Upper lobe of left lung (tissue), 6 donors: ENCODE measurements around the gene DHX15. TPM values are rescaled to one million over a fixed set of nuclear protein-coding genes. Genes with fewer than 3 reads are reported as not detected.

Experiments used
- ATAC-seq, 2 donors: fragments of 200-7000 bp; cut with Tn5 transposase; one replicate each; pipeline ENCODE4 v1.9.1; 2022; ENCODE audit warnings: mild to moderate bottlenecking in 2 of 2, moderate library complexity in 2 of 2; ENCODE audit not compliant: low FRiP score in 2 of 2
- DNase-seq, 2 donors: peaks; one replicate each; pipeline ENCODE4 v3.0.0-alpha.2; 2019 to 2020
- H3K27ac ChIP-seq, 4 donors: fragments of 200-600 bp; sonication (generic); one replicate each; pipeline ENCODE4 v1.5.1; 2016 to 2019
- H3K27me3 ChIP-seq, 4 donors: fragments of 200-600 bp; sonication (generic); one replicate each; pipeline ENCODE4 v1.5.1; 2017 to 2019
- H3K36me3 ChIP-seq, 4 donors: fragments of 200-600 bp; sonication (generic); one replicate each; pipeline ENCODE4 v1.5.1; 2016 to 2019
- H3K4me1 ChIP-seq, 4 donors: fragments of 200-600 bp; sonication (generic); one replicate each; pipeline ENCODE4 v1.5.1; 2018 to 2019
- H3K4me3 ChIP-seq, 4 donors: fragments of 200-600 bp; sonication (generic); one replicate each; pipeline ENCODE4 v1.5.1; 2017 to 2019; ENCODE audit warnings: mild to moderate bottlenecking in 2 of 4, moderate library complexity in 1 of 4
- H3K9me3 ChIP-seq, 4 donors: fragments of 200-600 bp; sonication (generic); one replicate each; pipeline ENCODE4 v1.5.1; 2018 to 2019
- EP300 ChIP-seq, 4 donors: sonication (generic); formaldehyde crosslinking; IDR thresholded peaks; one replicate each; pipeline ENCODE4 v1.5.1; 2017; ENCODE audit warnings: antibody characterized with exemption in 4 of 4, control low read depth in 2 of 4
- POLR2A ChIP-seq, 4 donors: fragments of 450-650 bp; IDR thresholded peaks; one replicate each; pipeline ENCODE4 v1.5.1; 2016 to 2017; ENCODE audit warnings: antibody characterized with exemption in 4 of 4, mild to moderate bottlenecking in 2 of 4
- POLR2AphosphoS5 ChIP-seq, 2 donors: sonication (generic); formaldehyde crosslinking; IDR thresholded peaks; one replicate each; pipeline ENCODE4 v1.5.1; 2017; ENCODE audit warnings: antibody characterized with exemption in 2 of 2
- WGBS, 2 donors: methylation state at CpG; one replicate each; pipeline ENCODE4 v1.1.5; 2017 to 2018; 5-methylcytosine and 5-hydroxymethylcytosine counted together
- total RNA-seq, 6 donors: library from RNA; depleted of rRNA in 4 of 6; stranded (reverse); fragments of >200 nt in 4 of 6; gene quantifications; one replicate each; pipeline versions ENCODE4 v1.1.0 to v1.2.1, GENCODE V29; 2016 to 2021
- TF ChIP-seq, protein P1 (sequence below), 6 experiments: fragments of 450-650 bp in 4 of 6; fragments of 200-600 bp in 2 of 6; sonication (generic) in 2 of 6; IDR thresholded peaks; one replicate each; pipeline ENCODE4 v1.5.1; 2016 to 2019; ENCODE audit warnings: antibody characterized with exemption in 6 of 6
- donor health status: DM: no; HTN: no; CAD: no; lungs with moderate emphysema.
- donor health status: DM: no; HTN: yes; CAD: no; lungs with severe emphysema.

The DHX15 gene
- total RNA-seq, 6 donors from 2014 or later: 83.8 to 201 (median 107) TPM

DNA sequence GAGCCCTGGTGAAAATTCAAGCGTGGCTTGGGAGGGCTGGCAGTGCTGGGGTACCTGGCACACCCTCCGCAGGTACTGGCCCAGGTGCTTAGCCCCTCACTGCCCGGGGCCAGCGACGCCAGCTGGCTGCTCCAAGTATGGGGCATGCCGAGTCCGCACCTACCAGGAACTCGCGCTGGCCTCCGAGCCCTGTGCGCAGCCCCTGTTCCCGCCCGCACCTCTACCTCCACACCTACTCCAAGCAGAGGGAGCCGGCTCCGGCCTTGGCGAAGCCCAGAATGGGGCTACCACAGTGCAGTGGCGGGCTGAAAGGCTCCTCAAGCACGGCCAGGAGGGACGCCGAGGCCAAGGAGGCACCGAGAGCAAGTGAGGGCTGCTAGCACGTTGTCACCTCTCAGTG, 14.9 kb upstream of the DHX15 start:
- Histone ChIP-seq H3K36me3 (no peaks in the 10 kb centered on the region), H3K27me3 (no peaks in the 10 kb centered on the region), H3K4me3 (no peak overlapping the region), H3K4me1 (peaks cover 0 to 6% (median 0%) of the 10 kb centered on the region in 4 donors), H3K9me3 (no peaks in the 10 kb centered on the region), H3K27ac (no peak overlapping the region)
- DNase-seq (peak in 1 of 2 donors; percentile 80), ATAC-seq (peak in 1 of 2 donors; percentile 38)
- 88 to 95% methylated on average over 18 to 19 of the region's 22 CpGs for WGBS, 2 donors
- TF ChIP-seq EP300 (IDR thresholded peaks at IDR 0.05) (no peak), POLR2A (IDR thresholded peaks at IDR 0.05) (no peak), POLR2AphosphoS5 (IDR thresholded peaks at IDR 0.05) (no peak)
- TF ChIP-seq, protein P1, sequence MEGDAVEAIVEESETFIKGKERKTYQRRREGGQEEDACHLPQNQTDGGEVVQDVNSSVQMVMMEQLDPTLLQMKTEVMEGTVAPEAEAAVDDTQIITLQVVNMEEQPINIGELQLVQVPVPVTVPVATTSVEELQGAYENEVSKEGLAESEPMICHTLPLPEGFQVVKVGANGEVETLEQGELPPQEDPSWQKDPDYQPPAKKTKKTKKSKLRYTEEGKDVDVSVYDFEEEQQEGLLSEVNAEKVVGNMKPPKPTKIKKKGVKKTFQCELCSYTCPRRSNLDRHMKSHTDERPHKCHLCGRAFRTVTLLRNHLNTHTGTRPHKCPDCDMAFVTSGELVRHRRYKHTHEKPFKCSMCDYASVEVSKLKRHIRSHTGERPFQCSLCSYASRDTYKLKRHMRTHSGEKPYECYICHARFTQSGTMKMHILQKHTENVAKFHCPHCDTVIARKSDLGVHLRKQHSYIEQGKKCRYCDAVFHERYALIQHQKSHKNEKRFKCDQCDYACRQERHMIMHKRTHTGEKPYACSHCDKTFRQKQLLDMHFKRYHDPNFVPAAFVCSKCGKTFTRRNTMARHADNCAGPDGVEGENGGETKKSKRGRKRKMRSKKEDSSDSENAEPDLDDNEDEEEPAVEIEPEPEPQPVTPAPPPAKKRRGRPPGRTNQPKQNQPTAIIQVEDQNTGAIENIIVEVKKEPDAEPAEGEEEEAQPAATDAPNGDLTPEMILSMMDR (IDR thresholded peaks at IDR 0.05): no peak

DNA sequence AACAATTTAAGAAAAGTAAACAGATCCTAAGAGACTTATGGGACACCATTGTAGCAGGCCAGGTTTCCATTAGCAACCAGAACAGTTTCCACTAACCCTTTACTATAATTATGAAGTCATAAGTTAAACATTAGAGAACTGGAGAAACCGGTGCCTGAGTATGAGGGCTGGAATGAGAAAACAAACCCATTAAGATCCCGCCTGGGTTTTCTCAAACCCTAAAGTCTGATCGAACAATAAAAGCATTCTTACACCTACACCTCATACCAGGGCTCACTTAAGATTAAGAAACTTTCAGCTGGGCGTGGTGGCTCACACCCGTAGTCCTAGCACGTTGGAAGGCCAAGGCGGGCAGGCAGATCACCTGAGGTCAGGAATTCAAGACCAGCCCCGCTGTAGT, 13.7 kb upstream of the DHX15 start:
- peak in 1 of 2 donors; percentile 80 for DNase-seq
- peaks cover 0 to 6% (median 0%) of the 10 kb centered on the region in 4 donors for H3K4me1 ChIP-seq
- H3K36me3 ChIP-seq: no peaks in the 10 kb centered on the region
- no peak overlapping the region for H3K4me3 ChIP-seq
- no peaks in the 10 kb centered on the region for H3K9me3 ChIP-seq
- WGBS, 2 donors: 67 to 77% methylated on average over 8 of the region's 8 CpGs
- no peaks in the 10 kb centered on the region for H3K27me3 ChIP-seq
- ATAC-seq: peak; percentile 75 to 93
- TF ChIP-seq POLR2A (IDR thresholded peaks at IDR 0.05): peak in 1 of 4 donors; percentile 13
- TF ChIP-seq POLR2AphosphoS5 (IDR thresholded peaks at IDR 0.05): no peak
- peak in 1 of 4 donors; percentile 38 for TF ChIP-seq EP300 (IDR thresholded peaks at IDR 0.05)
- TF ChIP-seq, protein P1 (IDR thresholded peaks at IDR 0.05): no peak
- peak overlapping the region; percentile 69 to 78 (median 76) for H3K27ac ChIP-seq

DNA sequence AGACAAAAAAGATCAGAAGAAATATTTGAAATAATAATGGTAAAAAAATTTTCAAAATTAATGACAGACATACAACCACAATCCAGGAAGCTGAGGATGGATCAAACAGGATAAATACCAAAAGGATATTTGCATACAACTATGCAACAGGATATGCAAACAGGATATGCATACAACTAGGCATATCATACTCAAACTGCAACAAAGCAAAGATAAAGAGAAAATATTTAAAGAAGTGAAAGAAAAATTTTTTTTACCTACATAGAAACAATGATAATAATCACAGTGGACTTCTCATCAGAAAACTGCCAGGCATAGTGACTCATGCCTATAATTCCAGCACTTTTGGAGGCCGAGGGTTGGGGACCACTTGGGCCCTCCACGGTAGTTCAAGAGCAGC, 11.3 kb upstream of the DHX15 start:
- Histone ChIP-seq H3K9me3 (no peaks in the 10 kb centered on the region), H3K4me3 (no peak overlapping the region), H3K27me3 (no peaks in the 10 kb centered on the region), H3K27ac (no peak overlapping the region), H3K4me1 (peaks cover 0 to 6% (median 0%) of the 10 kb centered on the region in 4 donors), H3K36me3 (no peaks in the 10 kb centered on the region)
- no peak for TF ChIP-seq POLR2A (IDR thresholded peaks at IDR 0.05)
- TF ChIP-seq EP300 (IDR thresholded peaks at IDR 0.05): no peak
- no peak for TF ChIP-seq POLR2AphosphoS5 (IDR thresholded peaks at IDR 0.05)
- TF ChIP-seq, protein P1 (IDR thresholded peaks at IDR 0.05): no peak
- no peak for ATAC-seq
- no peak for DNase-seq
- 72 to 74% methylated on average over 2 of the region's 2 CpGs for WGBS, 2 donors

DNA sequence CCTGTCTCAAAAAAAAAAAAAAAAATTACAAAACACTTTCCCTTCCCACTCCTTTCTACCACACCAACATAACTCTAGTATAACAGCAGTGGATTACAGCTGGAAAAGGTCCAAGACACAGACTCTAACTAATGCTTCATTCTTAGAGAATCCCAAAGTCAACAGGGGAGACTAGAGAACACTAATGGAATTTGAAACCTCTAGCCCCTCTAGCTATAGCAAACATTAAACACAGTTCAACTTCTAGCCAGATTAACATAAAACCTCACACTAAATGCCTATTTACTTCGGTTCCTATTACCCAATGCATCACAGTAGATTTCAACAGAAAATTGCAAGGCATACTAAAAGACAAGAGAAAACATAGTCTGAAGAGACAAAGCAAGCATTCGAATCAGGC, 10.5 kb upstream of the DHX15 start:
- no peak for TF ChIP-seq POLR2AphosphoS5 (IDR thresholded peaks at IDR 0.05)
- TF ChIP-seq, protein P1 (IDR thresholded peaks at IDR 0.05): no peak
- no peak for TF ChIP-seq POLR2A (IDR thresholded peaks at IDR 0.05)
- no peak for TF ChIP-seq EP300 (IDR thresholded peaks at IDR 0.05)
- H3K4me1 ChIP-seq: peaks cover 0 to 6% (median 0%) of the 10 kb centered on the region in 4 donors
- H3K27me3 ChIP-seq: no peaks in the 10 kb centered on the region
- ATAC-seq (no peak), DNase-seq (no peak)
- peaks cover 0 to 5% (median 2%) of the 10 kb centered on the region in 4 donors for H3K9me3 ChIP-seq
- H3K36me3 ChIP-seq: no peaks in the 10 kb centered on the region
- WGBS, 2 donors: 57 to 70% methylated on average over 2 of the region's 2 CpGs
- no peak overlapping the region for H3K4me3 ChIP-seq
- H3K27ac ChIP-seq: no peak overlapping the region

DNA sequence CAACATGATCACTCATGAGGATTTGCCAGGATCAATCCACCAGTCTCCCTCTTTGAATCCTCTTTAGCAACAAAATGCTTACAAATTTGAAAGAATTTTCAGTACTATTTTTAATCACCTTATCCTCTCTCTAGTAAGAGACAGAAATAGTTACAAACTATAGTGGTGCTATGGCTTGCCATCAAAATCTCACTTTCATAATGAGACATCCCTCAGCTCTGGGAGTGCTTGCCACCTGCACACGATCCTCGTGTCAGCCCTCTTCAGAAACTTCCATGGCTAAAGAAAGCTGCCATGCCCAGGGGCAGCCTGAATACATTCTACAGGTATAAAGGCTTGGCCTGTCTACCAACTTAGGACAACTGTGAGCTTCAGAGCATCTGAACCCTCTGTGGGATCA, 5.1 kb upstream of the DHX15 start:
- TF ChIP-seq EP300 (IDR thresholded peaks at IDR 0.05) (no peak), POLR2A (IDR thresholded peaks at IDR 0.05) (no peak)
- TF ChIP-seq, protein P1 (IDR thresholded peaks at IDR 0.05): no peak
- peaks cover 0 to 5% (median 2%) of the 10 kb centered on the region in 4 donors for H3K9me3 ChIP-seq
- DNase-seq (no peak), ATAC-seq (no peak)
- no peak overlapping the region for H3K27ac ChIP-seq
- H3K27me3 ChIP-seq: no peaks in the 10 kb centered on the region
- WGBS, 2 donors: 90 to 92% methylated on average over 2 of the region's 2 CpGs
- no peaks in the 10 kb centered on the region for H3K36me3 ChIP-seq
- H3K4me1 ChIP-seq: peaks cover 0 to 4% (median 0%) of the 10 kb centered on the region in 4 donors
- H3K4me3 ChIP-seq: no peak overlapping the region
